Mammary epithelial cell (primary cell): Measurements from ENCODE around the gene SIAH3.

Source experiments
- EZH2 ChIP-seq: IDR thresholded peaks from 2 replicates; pipeline ENCODE4 v1.6.1; 2012; ENCODE audit warnings: low read length, inconsistent platforms, borderline replicate concordance
- TF ChIP-seq, protein P1 (sequence below), 2 donors: IDR thresholded peaks in 1 of 2; conservative IDR thresholded peaks in 1 of 2; 2 replicates each; pipeline ENCODE4 v1.5.1; 2011 to 2012; ENCODE audit warnings: inconsistent platforms in 2 of 2, low read length in 2 of 2, mild to moderate bottlenecking in 2 of 2, control low read depth in 1 of 2, low read depth in 1 of 2; ENCODE audit not compliant: insufficient read depth in 1 of 2; ENCODE audit errors: extremely low read depth in 1 of 2

DNA sequence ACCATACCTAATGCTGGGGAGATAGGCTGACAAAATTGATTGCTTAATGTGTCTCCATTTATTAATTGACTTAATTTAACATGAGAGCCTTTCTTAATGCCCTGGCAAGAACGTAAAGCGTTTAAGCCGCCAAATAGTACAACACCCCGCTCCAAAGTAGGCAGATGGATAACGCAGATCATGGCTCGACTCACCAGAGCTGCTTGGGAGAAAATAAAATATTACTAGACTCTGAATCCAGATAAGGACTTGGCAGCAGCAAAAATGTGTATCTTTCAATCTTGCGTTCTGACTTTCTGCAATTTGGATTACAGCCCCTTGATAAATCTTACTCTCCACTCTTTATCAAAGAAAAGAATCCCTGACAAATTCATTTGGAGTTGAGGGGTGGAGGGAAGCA, 403 bp upstream of the SIAH3 start:
- TF ChIP-seq, protein P1, sequence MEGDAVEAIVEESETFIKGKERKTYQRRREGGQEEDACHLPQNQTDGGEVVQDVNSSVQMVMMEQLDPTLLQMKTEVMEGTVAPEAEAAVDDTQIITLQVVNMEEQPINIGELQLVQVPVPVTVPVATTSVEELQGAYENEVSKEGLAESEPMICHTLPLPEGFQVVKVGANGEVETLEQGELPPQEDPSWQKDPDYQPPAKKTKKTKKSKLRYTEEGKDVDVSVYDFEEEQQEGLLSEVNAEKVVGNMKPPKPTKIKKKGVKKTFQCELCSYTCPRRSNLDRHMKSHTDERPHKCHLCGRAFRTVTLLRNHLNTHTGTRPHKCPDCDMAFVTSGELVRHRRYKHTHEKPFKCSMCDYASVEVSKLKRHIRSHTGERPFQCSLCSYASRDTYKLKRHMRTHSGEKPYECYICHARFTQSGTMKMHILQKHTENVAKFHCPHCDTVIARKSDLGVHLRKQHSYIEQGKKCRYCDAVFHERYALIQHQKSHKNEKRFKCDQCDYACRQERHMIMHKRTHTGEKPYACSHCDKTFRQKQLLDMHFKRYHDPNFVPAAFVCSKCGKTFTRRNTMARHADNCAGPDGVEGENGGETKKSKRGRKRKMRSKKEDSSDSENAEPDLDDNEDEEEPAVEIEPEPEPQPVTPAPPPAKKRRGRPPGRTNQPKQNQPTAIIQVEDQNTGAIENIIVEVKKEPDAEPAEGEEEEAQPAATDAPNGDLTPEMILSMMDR (conservative IDR thresholded peaks at IDR 0.05 in 1 of 2, IDR thresholded peaks at IDR 0.05 in 1 of 2; ENCODE audit: extremely low read depth in 1 of 2, insufficient read depth in 1 of 2, low read depth in 1 of 2, low read length in 2 of 2) = no peak
- no peak for TF ChIP-seq EZH2
